ENCODE measurements around the gene GATM. TPM values are rescaled to one million over a fixed set of nuclear protein-coding genes. Genes with fewer than 3 reads are reported as not detected.

Gene GATM
- total and polyA plus RNA-seq, 8 donors: 5.4 to 26.3 (median 19.9) TPM

DNA sequence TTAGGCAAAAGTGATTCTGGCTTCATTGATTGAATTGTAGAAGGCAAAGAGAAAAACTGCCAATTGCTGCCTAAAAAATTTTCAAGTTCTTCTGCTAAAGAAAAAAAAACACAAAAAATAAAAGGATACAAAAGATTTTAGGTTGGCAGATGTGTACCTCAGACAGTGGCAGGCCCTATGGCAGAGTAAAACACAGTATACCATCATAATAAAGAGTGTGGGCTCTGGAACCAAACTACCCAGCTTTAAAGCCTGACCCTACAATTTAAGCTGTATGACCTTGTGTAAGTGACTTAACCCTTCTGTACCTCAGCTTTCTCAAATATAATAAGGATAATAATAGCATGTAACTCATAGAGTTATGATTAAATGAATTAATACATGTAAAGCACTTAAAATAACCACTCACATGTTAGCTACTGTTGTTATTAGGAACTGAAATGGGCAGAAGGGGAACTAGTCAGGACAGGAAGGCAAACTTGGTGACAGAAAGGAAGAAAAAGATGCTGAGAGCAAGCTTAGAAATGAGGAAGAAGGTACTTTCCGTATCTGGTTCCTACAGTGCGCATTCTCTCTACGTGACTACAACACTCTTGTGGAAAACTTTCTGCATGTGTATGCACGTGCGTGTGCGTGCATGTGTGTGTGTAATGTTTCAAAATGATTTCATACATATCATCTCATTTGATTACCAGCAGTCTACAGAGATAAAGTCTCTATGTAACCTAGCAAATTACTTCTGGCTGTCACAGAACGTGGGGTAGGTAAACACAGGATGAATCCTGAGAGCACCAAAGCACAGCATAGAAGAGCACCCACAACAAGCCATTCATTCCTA lies 13.6 kb upstream of the GATM start:
- Histone ChIP-seq H3K9me3 (no peaks in the 10 kb centered on the region), H3K4me3 (no peak overlapping the region), H3K36me3 (no peaks in the 10 kb centered on the region), H3K4me1 (peaks cover 0 to 8% of the 10 kb centered on the region in 2 donors), H3K27me3 (peaks cover 4 to 9% of the 10 kb centered on the region in 2 donors), H3K27ac (peak overlapping the region in 1 of 2 donors; percentile 13)
- DNase-seq (no peak), ATAC-seq (peak; percentile 56)
- no peak for TF ChIP-seq CTCF (IDR thresholded peaks at IDR 0.05)
- intact Hi-C loops (cut with DNase I): loop anchor here in 1 of 2 donors (10.0 kb wide), 1 partner anchor 227 kb away; no protein-coding TSS in a partner anchor

GRCh38 chr15:45389351-45389750 lies 11.0 kb upstream of the GATM start:
- DNase-seq (no peak), ATAC-seq (no peak)
- H3K9me3 ChIP-seq: no peaks in the 10 kb centered on the region
- no peaks in the 10 kb centered on the region for H3K36me3 ChIP-seq
- peaks cover 0 to 8% of the 10 kb centered on the region in 2 donors for H3K4me1 ChIP-seq
- intact Hi-C loops (cut with DNase I): no loop called here
- H3K27ac ChIP-seq: no peak overlapping the region
- H3K4me3 ChIP-seq: no peak overlapping the region
- TF ChIP-seq CTCF (IDR thresholded peaks at IDR 0.05): no peak
- H3K27me3 ChIP-seq: peaks cover 4 to 9% of the 10 kb centered on the region in 2 donors

- ATAC-seq: peak; percentile 97
- H3K9me3 ChIP-seq: no peaks in the 10 kb centered on the region
- TF ChIP-seq CTCF (IDR thresholded peaks at IDR 0.05): no peak
- no peak overlapping the region for H3K4me3 ChIP-seq
- DNase-seq: no peak
- intact Hi-C loops (cut with DNase I): no loop called here
- H3K4me1 ChIP-seq: peaks cover 0 to 8% of the 10 kb centered on the region in 2 donors
- H3K36me3 ChIP-seq: no peaks in the 10 kb centered on the region
- peaks cover 4 to 9% of the 10 kb centered on the region in 2 donors for H3K27me3 ChIP-seq
- H3K27ac ChIP-seq: no peak overlapping the region
Measured at GRCh38 chr15:45387380-45388007, 9.2 kb upstream of the GATM start.

DNA sequence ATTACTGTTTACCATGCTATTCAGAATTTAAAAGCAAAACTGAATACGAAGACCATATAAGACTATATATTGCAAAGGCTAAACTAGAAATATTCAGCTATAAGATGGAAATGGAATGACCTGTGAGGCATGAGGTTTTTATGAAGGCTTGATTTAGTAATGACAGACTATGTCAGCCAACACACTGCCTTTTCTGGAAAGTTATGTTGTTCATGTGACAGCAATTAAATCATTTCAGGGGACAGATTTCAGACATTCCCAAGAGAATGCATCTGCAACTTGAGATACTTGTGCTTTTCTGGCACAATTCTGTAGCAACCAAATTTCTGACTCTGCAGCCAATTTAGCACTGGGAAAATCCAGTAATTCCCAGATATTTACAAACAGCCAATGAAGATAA lies 8.6 kb upstream of the GATM start:
- H3K4me3 ChIP-seq: no peak overlapping the region
- H3K36me3 ChIP-seq: no peaks in the 10 kb centered on the region
- H3K4me1 ChIP-seq: peaks cover 0 to 5% of the 10 kb centered on the region in 2 donors
- H3K9me3 ChIP-seq: no peaks in the 10 kb centered on the region
- no peak overlapping the region for H3K27ac ChIP-seq
- H3K27me3 ChIP-seq: peaks cover 4 to 9% of the 10 kb centered on the region in 2 donors
- ATAC-seq (peak; percentile 12), DNase-seq (no peak)
- intact Hi-C loops (cut with DNase I): no loop called here
- no peak for TF ChIP-seq CTCF (IDR thresholded peaks at IDR 0.05)

DNA sequence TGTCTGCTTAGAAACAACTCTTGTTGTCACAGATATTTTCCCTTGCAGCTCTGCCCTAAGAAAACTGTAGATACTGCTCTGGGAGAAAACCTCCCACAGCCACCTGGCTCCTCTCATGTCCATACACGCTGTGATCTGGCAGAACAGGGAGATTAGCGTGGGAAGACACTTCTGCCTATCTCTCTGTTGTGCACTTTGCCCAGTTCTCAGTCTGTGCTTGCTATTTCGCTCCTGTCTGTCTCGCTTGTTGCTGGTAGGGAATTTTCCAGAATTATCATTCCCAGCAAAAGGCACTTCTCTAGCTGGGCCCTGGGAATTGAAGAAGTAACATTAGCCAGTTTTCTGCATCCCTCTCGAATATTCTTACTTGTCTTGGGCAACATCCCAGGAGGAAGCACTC lies 8.1 kb upstream of the GATM start:
- H3K27me3 ChIP-seq: peaks cover 4 to 9% of the 10 kb centered on the region in 2 donors
- no peak overlapping the region for H3K4me3 ChIP-seq
- no peak for DNase-seq
- peak; percentile 11 for ATAC-seq
- no peaks in the 10 kb centered on the region for H3K4me1 ChIP-seq
- TF ChIP-seq CTCF (IDR thresholded peaks at IDR 0.05): no peak
- H3K9me3 ChIP-seq: no peaks in the 10 kb centered on the region
- no peak overlapping the region for H3K27ac ChIP-seq
- no peaks in the 10 kb centered on the region for H3K36me3 ChIP-seq
- intact Hi-C loops (cut with DNase I): no loop called here
